ENCODE measurements around the gene TK1.

GRCh38 chr17:78174870-78175642, 11.8 kb downstream of the TK1 start:
- TF ChIP-seq FOXA1 (IDR thresholded peaks at IDR 0.05) (no peak), PKNOX1 (IDR thresholded peaks at IDR 0.05) (no peak), FOXM1 (IDR thresholded peaks at IDR 0.05; ENCODE audit: borderline replicate concordance) (no peak), SUZ12 (IDR thresholded peaks at IDR 0.05) (no peak), L3MBTL2 (conservative IDR thresholded peaks at IDR 0.05) (no peak), BHLHE40 (IDR thresholded peaks at IDR 0.05; ENCODE audit: borderline replicate concordance) (no peak)
